Measurements from ENCODE around the gene SLC12A3. TPM values are rescaled to one million over a fixed set of nuclear protein-coding genes. Genes with fewer than 3 reads are reported as not detected.

Gene SLC12A3, protein sequence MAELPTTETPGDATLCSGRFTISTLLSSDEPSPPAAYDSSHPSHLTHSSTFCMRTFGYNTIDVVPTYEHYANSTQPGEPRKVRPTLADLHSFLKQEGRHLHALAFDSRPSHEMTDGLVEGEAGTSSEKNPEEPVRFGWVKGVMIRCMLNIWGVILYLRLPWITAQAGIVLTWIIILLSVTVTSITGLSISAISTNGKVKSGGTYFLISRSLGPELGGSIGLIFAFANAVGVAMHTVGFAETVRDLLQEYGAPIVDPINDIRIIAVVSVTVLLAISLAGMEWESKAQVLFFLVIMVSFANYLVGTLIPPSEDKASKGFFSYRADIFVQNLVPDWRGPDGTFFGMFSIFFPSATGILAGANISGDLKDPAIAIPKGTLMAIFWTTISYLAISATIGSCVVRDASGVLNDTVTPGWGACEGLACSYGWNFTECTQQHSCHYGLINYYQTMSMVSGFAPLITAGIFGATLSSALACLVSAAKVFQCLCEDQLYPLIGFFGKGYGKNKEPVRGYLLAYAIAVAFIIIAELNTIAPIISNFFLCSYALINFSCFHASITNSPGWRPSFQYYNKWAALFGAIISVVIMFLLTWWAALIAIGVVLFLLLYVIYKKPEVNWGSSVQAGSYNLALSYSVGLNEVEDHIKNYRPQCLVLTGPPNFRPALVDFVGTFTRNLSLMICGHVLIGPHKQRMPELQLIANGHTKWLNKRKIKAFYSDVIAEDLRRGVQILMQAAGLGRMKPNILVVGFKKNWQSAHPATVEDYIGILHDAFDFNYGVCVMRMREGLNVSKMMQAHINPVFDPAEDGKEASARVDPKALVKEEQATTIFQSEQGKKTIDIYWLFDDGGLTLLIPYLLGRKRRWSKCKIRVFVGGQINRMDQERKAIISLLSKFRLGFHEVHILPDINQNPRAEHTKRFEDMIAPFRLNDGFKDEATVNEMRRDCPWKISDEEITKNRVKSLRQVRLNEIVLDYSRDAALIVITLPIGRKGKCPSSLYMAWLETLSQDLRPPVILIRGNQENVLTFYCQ
- 2.4 and 5.2 TPM in 2 replicates for total RNA-seq

GRCh38 chr16:56864960-56865359, at the start of gene SLC12A3:
Gene SLC12A3 (plus strand): TSS chr16:56865207. CDS start chr16:56865236, 29 bp downstream.
- DNase-seq (ENCODE audit: low read depth) = no peak

- no peak for DNase-seq (ENCODE audit: low read depth)
Observed at GRCh38 chr16:56815721-56816120, 49.3 kb upstream of the SLC12A3 start.

- no peak for DNase-seq (ENCODE audit: low read depth)
Observed at GRCh38 chr16:56817056-56817455, 48.0 kb upstream of the SLC12A3 start.

DNA sequence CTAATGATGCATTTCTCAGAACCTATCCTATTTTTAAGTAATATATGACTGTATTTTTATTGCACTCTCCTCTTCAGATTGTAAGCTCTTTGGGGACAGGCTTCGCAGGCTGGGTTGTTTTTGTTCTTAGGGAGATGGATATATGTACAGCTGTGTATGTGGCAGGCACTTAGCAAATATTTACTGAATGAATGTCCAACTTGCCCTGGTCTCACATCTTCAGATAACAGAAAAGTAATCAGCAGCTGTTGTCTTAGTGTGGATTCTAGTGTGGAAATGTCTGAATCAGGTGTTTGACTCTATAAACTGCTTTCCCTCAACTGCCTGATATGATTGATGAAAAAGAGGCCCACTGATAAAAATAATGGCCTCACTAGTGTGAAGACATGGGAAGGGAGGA, 47.1 kb upstream of the SLC12A3 start:
- DNase-seq (ENCODE audit: low read depth) = no peak

DNA sequence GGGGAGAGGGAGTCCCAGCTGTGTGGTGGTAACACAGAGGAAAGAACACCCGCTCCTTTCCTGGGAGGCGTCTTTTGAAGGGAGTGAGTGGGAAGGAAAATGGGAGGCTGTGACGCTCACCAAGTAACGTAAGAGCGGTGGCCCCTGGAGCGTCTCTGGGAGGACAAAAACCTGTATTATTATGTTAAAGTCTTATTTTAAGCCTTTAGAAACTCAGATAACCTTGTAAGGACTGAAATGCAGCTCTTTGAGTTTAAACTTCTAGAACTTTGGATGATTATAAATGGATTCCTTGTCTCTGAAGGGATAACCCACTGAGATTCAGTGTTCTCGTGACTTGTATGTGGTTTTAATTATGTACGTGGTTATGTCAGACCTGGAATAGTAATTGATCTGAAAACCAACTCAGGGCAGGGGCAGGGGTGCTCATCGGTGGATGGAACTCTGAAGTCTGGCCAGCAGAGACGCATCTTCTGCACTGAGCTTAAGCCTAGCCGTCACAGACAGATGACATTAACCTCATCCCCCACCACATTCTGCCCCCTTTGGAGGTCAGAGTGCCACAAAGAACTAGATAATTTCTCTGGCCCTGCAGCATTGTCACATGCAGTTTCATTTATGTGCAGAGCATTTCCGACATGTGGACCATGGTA, 41.8 kb upstream of the SLC12A3 start:
- no peak for DNase-seq (ENCODE audit: low read depth)

DNA sequence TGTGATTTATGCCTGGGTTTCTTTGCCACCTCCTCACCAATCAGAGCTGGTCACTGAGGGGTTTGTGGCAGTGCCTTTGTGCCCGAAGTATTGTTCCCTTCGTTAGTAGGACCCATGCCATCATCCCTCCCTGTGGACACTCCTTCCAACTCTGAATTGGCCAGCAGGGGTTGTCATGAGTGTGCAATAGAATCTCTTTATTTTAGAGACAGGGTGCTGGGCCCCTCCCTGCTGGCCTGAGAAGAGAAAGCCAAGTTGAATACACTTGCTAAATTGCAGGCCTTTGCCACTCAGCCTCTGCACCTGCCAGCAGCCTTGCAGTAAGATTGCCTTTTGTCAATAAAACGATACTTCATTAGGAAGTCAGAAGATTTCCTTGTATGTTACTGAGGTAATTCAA, 40.7 kb upstream of the SLC12A3 start:
- no peak for DNase-seq (ENCODE audit: low read depth)

DNA sequence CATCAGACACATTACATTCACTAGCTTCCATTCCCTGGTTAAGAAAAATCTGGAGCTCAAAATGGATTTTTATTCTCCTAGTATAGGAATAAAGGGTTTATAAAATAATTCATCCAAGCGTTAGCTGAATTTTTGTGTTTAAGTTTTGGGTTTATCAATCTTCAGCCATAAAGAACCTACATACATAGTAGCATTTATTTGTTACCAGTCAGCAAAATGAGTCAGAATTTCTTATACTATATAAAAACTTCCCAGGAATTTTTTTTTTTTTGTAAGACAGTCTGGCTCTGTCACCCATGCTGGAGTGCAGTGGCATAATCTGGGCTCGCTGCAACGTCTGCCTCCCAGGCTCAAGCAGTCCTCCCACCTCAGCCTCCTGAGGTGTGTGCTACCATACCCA, 40.2 kb upstream of the SLC12A3 start:
- DNase-seq (ENCODE audit: low read depth) = no peak

GRCh38 chr16:56825826-56826225, 39.2 kb upstream of the SLC12A3 start:
- DNase-seq (ENCODE audit: low read depth) = no peak

DNA sequence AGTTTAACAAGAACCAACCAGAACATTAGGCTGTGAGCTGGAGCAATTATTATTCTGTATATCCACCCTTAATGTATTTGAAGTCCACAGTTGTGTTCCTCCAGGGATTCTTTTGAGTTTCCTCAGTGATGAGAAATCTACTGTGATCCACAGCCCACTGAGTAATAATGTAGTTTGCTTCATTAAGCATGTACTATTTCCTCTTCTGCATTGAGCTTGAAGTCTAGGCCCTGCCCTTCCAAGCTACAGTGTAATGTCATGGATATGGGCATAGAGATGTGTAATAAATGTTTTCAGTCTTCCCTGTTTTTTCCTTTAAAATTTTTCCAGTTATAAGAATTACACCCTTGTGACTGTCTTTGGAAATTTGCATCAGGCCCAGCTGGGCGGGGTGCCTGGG, 36.4 kb upstream of the SLC12A3 start:
- peak; percentile 71 for DNase-seq (ENCODE audit: low read depth)

DNA sequence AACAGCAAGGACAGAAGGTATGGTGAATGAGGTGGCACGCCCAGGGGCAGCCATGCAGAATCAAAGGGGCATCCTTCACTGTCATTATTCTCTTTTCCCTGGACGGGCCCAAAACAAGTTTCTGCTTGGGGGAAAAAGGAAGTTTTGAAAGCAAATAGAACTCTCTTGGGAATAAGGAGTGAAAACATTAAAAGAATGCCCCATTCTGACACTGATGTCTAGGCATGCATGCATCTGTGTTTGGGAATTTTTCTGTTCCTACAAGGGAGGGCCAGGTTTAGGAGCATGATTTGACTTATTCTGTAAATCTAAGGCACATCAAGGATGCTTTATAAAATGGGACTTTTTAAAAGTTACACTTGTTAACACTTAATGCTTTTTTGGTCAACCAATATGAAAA, 34.3 kb upstream of the SLC12A3 start:
- DNase-seq (ENCODE audit: low read depth) = no peak

- no peak for DNase-seq (ENCODE audit: low read depth)
Observed at GRCh38 chr16:56832768-56833167, 32.2 kb upstream of the SLC12A3 start.

GRCh38 chr16:56833243-56833970, 31.6 kb upstream of the SLC12A3 start:
- DNase-seq (ENCODE audit: low read depth) = no peak

- DNase-seq (ENCODE audit: low read depth) = no peak
Observed at GRCh38 chr16:56835320-56835719, 29.7 kb upstream of the SLC12A3 start.

DNA sequence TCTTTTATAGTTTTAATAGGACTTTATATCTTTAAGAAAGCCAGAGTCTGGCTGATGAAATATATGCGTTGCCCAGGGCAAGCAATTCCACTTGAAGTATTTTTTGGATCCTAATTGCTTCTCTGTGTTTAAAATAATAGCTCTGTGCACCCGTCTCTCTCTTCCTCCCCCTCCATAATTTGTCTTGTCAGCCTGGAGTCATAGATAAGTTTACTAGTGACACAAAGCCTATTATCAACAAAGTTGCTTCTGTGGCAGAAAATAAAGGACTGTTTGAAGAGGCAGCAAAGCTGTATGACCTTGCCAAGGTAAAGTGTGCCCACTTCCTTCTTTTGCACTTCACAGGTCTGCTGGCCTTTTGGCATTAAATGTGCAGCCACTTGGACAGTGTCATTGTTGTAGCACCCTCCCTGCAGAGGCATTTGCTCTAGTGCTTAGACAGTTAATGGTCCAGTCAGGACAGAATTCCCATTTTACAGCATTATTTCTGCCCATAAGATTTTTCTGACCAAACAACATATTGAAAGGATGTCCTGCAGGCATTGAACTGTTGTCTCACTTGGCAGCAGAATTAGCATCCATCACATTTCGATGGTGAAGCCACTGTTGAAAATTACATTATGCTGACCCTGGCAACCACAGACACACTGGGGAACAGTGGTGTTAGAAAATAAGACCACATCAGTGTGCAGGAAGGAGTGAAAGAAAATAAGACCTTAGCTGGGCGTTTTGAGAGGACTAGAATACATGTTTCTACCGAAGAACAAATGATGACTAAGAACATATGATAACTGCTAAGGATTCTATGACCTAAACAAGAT, 28.4 kb upstream of the SLC12A3 start:
- no peak for DNase-seq (ENCODE audit: low read depth)

- DNase-seq (ENCODE audit: low read depth) = peak; percentile 40
Observed at GRCh38 chr16:56838622-56839337, 26.2 kb upstream of the SLC12A3 start.

DNA sequence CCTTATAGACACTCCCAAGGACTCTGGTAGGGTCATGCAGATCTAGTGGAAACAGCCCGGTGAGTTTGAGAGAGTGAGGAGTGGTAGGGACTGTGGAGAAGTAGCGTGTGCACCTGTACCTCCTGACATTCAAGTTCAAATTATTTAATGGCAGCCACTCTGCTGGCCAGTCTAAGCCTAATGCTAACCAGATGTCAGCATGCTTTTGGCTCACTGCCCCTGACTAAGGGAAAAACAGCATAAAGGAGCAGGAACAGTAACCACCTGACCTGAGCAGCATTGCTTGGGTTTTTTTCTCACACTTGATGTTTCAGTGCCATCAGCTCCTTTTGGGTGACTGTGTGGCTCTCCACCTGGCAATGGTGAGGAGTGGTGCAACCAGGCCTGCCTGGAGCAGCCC, 23.8 kb upstream of the SLC12A3 start:
- no peak for DNase-seq (ENCODE audit: low read depth)

DNA sequence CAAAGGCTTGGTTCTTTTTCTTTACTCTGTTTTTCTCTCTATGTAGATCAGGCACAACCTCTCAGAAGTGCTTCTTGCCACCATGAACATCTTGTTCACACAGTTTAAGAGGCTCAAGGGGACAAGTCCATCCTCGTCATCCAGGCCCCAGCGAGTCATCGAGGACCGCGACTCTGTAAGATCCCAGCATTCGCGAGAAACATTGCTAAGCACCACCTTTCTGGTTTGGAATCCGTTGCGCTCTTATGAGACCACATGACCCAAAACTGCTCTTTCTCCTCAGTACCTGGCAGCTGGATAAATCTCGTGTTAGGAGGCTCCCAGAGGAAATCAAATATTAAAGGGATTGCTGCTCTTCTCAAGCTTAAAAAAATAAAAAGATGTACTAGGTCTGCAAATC, 23.3 kb upstream of the SLC12A3 start:
- no peak for DNase-seq (ENCODE audit: low read depth)

GRCh38 chr16:56842133-56842532, 22.9 kb upstream of the SLC12A3 start:
- no peak for DNase-seq (ENCODE audit: low read depth)

DNA sequence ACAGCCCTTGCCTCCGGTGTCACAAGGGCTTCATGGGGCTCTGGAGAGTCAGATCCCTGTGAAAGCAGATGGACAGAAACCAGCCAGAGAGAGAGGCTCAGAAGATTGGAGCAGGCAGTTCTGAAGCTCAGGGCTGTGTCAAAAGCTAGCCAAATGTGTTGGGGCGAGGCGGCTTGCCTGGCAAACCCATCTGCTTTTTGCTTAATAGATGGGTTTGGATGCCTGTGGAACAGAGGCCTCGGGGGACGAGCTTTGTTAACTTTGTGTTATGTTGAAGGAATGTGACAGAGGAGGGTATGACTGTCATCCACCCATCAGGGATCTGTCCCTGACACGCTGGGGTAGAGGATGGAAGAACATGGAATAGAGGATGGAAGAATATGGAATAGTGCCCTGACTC, 21.0 kb upstream of the SLC12A3 start:
- no peak for DNase-seq (ENCODE audit: low read depth)
